GM18517 (cell line): ENCODE measurements around the gene ATCAY.
"Not testable (repeated sequence)": the region's sequence is repeated elsewhere in the genome, so short reads cannot be mapped to it uniquely, and the experiment has no call there.

Experiments used
- ATAC-seq: cut with Tn5 transposase; IDR thresholded peaks from one replicate; pipeline ENCODE4 v1.9.1; 2021; ENCODE audit warnings: mild to moderate bottlenecking, moderate library complexity; ENCODE audit not compliant: unreplicated experiment

ATCAY gene

DNA sequence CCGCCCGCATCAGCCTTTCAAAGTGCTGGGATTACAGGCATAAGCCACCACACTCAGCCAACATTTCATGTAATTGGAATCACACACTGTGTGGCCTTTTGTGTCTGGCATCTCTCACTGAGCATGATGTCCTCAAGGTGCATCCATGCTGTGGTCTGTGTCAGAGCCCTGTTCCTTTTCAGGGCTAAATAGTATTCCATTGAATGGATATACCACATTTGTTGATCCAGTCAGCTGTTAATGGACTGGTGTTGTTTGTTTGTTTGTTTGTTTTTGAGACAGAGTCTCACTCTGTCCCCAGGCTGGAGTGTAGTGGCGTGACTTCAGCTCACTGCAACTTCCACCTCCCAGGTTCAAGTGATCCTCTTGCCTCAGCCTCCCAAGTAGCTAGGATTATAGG, 17.9 kb downstream of the ATCAY start:
- no peak for ATAC-seq

DNA sequence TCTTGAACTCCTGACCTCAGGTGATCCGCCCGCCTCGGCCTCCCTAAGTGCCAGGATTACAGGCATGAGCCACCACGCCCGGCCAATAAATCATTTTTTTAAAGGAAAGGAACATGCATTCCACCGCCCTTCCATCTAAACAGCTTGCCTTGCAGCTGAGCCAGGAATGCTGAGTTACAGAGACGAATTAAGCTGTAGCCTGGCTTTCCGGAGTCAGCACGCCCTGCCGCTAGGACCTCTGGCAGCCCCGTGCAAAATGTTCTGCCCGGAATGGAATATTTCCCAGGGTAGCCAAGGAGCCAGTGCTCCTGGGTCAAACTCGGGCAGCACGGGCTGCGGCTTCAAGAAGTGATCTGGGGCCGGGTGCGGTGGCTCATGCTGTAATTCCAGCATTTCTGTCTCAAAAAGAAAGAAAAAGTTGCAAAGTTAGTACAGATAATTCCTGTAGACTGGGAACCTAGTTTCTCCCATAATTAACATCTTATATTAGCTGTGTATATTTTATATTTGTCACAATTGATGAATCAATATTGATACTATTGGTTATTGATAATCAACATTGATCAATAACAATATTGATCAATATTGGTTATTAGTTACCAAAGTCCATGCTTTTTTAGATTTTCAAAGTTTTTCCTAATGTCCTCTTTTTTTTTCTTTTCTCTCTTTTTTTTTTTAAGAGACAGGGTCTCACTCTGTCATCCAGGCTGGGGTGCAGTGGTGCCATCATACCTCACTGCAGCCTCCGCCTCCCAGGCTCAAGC, 19.2 kb downstream of the ATCAY start:
- ATAC-seq = no peak

DNA sequence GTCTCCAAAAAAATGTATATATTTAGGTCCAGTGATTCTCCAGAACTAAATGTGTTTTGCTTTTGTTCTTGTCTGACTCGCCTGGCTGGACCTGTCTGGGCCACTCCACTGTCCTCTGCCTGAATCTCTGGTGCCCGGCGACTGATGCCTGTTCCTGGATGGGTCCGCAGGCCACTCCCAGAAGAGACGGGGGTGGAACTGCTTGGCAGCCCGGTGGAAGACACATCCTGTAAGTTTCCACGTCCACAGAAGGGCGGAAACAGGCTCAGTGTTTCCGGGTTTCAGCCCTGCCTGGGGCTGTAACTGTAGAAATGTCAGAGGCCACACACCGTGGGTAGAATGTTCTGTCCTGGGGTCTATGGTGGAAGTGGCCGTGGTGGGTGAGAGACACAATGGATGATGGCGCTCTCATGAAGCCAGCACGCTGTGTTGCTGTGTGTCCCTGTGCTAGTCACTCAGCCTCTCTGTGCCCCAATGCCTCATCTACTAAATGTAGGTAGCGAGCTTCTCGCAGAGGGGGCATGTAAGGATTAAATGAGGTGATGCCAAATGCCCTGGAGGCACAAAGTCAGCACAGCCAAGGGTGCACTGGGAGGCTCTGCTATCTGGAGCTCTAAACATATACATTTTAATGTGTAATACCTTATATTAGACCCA, 22.0 kb downstream of the ATCAY start:
- no peak for ATAC-seq

DNA sequence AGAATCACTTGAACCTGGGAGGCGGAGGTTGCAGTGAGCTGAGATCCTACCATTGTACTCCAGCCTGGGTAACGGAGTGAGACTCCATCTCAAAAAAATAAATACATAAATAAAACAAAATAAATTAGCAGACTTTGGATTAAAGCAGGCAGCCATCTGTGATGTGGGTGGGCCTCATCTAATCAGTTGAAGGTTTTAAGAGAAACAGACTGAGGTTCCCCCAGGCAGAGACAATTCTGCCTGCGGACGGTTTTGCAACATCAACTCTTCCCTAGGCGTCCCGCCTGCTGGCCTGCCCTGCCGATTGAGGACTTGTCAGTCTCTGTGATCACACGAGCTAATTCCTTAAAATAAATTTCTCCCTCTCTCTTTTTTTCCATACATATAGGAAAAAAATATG, 23.7 kb downstream of the ATCAY start:
- no peak for ATAC-seq

DNA sequence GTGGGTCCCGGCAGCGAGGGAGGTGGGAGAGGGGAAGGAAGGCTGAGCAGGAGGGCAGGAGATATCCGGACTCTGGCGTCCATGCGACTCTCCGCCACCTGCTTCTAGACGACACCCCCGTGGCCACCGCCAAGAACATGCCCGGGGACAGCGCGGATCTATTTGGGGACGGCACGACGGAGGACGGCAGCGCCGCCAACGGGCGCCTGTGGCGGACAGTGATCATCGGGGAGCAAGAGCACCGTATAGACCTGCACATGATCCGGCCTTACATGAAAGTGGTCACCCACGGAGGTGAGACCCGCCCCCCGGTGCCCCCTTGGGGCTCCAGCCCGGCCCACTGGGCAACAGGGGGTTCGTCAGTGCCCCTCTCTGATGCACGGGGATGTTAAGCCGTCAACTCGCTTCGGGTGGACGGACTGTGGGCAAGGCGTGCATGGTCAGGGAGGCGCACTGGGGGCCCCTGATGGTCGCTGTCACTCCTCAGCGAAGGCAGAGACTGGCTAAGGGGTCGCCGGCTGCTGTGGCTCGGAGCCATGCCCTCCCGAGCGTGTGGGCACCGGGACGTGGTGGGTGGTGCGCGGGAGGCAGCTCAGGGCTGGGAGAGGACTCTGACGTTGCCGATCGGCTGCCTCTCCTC, 27.3 kb downstream of the ATCAY start:
- ATAC-seq = no peak

DNA sequence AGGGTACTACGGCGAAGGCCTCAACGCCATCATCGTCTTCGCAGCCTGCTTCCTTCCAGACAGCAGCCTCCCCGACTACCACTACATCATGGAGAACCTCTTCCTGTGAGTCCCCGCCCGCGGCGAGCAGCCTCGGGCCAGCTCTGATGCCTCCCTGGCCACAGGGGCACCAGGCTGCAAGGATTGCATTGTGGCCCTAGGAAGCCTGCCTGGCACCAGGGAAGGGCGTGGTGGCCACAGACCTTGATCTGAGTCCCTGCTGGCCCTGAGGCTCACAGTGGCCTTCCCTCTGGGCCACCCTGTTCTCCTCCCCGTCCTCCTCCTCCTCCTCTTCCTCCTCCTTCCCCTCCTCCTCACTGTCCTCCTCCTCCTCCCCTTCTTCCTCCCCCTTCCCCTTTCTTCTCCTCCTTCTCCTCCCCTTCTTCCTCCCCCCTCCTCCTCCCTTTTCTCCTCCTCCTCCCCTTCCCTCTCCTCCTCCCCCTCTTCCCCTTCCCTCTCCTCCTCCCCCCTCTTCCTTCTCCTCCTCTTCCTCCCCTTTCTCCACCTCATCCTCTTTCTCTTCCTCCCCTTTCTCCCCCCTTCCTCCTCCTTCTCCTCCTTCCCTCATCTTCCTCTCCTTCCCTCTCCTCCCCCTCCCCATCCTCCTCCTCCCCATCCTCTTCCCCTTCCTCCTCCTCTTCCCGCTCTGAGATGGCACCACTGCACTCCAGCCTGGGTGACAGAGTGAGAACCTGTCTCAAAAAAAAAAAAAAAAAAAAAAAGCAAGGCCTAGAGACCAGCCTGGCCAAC, 28.0 kb downstream of the ATCAY start:
- ATAC-seq = no peak

DNA sequence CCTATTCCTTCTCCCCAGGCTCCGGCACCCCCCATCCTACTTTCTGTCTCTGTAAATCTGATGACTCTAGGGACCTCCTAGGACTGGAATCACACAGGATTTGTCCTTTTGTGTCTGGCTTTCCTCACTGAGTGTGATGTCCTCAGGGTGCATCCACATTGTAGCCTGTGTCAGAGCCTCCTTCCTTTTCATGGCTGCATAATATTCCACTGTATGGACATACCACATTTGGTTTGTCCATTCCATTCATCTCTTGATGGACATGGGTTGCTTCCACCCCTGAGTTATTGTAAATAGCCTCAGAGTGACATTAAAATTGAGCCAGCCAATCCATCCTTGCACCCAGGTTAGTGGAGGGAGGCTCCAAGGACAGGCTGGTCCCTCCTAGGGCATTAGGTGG, 29.6 kb downstream of the ATCAY start:
- no peak for ATAC-seq

DNA sequence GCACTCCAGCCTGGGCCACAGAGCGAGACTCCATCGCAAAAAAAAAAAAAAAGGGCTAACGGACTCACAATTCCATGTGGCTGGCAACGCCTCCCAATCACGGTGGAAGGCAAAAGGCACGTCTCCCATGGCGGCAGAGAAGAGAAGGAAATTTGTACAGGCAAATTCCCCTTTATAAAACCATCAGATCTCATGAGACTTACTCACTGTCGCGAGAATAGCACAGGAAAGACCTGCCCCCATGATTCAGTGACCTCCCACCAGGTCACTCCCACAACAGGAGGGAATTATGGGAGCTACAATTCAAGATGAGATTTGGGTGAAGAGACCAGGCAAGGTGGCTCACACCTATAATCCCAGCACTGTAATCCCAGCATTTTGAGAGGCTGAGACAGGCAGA, 33.7 kb downstream of the ATCAY start:
- ATAC-seq = no peak

DNA sequence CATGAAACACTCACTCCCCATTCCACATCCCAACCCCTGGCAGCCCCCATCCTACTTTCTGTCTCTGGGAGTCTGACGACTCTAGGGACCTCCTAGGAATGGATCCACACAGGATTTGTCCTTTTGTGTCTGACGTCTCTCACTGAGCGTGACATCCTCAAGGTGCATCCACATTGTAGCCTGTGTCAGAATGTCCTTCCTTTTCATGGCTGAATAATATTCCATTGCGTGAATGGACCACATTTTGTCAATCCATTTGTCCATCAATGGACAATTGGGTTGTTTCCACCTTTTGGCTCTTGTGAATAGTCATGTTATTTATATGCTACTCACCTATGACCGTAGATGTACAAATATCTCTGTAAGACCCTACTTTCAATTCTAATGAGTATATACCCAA, 35.5 kb downstream of the ATCAY start:
- no peak for ATAC-seq

DNA sequence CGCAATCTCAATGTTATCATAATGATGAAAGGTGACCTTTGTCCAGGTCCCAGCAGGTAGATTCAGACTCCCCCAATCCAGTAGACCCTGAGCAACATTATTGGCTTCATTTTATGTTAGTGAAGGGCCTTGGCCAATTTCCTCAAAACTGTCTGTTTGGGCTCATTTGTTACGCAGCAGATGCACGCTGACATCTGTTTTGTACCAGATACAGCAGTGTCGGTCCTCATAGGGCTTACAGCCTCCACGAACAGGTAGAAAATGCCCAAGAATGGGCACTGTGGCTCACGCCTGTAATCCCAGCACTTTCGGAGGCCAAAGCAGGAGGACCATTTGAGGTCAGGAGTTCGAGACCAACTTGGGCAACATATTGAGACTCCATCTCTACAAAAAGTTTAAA, 39.3 kb downstream of the ATCAY start:
- ATAC-seq = no peak

DNA sequence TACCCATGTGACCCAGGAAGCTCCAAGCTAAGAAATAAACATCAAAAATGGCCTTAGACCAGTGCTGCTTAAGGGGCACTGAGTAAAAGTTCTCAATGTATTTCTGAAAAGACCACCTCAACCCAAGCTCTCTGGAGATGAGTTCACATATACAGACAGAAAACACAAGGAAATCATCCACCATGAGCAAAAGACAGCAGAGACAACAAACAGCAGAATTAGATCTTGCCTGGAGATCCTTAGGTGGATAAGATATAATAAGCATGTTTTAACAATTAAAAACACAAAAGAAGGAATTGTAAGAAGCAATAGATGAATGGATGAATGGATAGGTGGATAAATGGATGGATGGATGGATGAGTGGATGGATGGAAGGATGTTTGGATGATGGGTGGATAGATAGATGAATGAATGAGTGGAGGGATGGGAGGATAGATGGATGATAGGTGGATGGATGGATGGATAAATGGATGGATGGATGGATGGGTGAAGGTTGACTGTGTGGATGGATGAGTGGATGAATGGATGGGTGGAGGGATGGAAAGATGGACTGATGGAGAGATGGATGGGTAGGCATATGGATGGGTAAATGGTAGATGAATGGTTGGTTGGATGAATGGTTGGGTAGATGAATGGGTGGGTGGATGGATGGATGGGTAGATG, 42.7 kb downstream of the ATCAY start:
- no peak for ATAC-seq

DNA sequence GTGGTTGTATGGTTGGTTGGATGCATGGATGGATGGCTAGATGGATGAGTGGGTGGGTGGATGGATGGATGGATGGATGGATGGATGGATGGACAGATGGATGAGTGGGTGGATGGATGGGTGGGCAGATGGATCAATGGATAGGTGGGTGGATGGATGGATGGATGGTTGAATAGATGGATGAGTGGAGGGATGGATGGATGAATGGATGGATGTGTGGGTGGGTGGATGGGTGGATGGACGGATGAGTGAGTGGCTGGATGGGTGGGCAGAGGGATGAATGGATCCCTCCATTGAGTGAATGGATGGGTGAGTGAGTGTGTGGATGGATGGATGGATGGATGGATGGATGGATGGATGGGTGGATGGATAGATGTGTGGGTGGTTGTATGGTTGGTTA, 43.4 kb downstream of the ATCAY start:
- no peak for ATAC-seq

DNA sequence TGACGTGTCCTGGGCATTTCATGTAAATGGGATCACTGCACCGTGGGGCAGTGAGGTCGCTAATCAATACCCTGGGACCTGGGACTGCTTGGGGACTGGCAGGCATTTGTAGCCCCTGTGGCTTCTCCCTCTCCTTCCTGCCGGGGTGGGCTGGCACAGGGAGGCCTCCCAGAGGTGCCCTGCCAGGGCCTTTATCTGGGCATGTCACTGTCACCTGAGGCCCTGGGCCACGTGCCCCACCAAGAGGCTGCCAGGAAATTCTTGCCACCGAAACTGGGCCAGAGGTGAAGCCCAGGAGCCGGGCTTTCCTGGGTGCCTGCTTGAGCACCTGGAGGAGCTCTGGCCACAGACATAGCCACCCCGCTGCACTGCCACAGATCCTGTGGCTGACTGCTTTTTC, 50.6 kb downstream of the ATCAY start:
- no peak for ATAC-seq

DNA sequence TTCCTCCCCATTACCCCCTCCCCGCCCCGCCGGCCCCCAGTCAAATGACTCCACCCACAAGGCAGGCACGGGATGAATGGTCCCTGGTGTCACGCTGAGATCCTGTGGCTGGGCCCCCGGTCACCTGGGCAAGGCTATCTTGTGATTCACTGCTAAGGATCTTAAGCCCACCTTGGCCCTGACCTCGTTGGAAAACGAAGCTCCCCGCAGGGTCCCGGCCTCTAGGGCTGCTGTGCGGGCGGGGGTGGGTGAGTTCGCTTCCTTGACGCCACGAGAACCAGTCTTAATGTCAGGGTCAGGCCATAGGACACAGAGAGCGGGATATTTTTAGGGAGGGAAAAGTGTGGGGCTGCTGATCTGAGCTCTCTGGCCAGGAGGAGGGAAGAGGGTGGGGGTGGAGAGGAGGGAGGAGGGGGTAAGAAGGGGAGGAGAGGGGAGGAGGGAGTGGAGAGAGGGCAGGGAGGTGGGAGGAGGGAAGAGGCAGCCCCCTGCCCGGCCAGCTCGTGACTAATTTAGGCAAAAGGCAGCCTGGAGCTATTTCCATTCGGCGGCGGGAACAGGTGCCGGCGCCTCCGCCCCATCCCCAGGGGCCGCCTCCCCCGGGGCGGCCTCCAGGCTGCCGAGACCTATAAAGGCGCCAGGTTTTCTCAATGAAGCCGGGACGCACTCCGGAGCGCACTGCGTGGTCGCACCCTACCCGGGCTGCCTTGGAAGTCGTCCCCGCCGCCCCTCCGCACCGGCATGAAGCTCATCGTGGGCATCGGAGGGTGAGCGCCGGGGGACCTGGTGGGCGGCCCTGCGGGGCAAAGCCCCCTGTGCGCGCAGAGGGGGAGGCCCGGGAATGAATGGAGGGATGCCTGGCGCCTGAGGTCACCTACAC, 52.7 kb downstream of the ATCAY start, which contains the start of gene NMRK2:
TSS of gene NMRK2 (plus strand) at position 139 of the 880 bp plus-strand sequence. CDS start at position 742, 603 bp downstream.
- ATAC-seq = no peak

DNA sequence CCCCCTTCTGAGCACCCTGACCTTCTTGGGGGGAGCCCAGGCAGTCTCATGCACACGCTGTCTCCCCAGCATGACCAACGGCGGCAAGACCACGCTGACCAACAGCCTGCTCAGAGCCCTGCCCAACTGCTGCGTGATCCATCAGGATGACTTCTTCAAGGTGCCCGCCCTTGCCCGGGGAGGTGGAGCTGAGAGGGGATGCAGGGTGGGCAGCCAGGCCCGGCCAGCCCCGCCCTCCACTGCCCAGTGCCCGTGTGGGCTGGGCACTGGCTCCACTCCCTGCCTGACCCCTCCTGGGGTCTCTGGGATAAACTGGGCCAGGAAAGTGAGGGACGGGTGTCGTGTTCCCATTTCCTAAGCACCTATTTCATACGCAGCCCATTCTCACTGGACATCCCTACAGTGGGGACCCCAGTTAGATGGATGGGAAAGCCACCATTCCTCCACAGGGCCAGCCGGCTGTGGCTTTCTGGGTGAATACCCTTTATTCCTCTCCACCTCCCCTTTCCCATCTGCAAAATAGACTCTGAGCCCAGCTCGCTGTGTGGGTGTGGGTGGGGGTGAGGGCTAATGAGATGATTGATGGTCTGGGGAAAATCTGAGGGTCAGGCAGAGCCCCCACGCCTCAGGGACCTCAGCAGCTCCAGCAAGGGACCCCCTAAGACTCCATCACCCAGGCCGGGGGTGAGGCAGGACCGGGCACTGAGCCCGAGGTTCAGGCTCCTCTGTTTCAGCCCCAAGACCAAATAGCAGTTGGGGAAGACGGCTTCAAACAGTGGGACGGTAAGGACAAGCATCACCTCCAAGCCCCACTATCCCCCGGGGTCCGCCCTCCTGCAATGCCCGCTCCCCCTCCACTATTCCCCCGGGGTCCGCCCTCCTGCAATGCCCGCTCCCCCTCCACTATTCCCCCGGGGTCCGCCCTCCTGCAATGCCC, 56.3 kb downstream of the ATCAY start:
- ATAC-seq = no peak

DNA sequence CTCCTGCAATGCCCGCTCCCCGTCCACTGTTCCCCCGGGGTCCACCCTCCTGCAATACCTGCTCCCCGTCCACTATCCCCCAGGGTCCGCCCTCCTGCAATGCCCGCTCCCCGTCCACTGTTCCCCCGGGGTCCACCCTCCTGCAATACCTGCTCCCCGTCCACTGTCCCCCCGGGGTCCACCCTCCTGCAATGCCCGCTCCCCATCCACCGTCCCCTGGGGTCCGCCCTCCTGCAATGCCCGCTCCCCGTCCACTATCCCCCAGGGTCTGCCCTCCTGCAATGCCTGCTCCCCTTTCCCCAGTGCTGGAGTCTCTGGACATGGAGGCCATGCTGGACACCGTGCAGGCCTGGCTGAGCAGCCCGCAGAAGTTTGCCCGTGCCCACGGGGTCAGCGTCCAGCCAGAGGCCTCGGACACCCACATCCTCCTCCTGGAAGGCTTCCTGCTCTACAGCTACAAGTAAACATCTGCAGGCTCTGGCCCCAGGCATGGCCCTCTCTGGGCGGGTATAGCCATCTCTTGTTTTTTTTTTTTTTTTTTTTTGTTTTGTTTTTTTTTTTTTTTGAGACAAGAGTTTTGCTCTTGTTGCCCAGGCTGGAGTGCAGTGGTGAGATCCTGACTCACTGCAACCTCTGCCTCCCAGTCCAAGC, 57.9 kb downstream of the ATCAY start:
- not testable (repeated sequence) for ATAC-seq

DNA sequence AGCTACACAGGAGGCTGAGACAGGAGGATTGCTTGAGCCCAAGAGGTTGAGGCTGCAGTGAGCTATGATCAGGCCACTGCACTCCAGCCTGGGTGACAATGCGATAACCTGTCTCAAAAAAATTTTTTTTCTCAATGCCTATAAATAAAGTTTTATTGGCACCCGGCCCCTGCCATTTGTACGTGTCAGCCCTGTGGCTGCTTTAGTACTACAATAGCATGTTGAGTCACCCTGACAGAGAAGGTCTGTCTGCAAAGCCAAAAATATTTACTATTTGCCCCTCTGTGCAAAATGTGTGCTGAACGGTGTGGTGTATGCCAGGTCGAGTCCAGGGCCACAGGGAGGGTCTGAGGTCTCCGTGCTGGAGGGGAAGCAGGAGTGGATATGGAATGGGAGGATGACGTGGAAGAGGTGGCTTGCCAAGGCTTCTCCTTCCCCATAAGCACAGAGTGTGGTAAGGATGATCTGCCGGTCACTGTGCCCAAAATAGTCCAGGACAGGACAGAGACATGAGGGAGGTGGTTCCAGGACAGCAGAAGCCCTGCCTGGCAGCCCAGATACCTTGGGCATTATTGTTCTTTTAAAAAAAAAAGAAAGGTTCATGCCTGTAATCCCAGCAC, 62.4 kb downstream of the ATCAY start:
- no peak for ATAC-seq
